Pancreas (tissue), 10 donors: ENCODE measurements around the gene DDHD1. TPM values are rescaled to one million over a fixed set of nuclear protein-coding genes. Genes with fewer than 3 reads are reported as not detected.

Experiments
- ATAC-seq, 4 donors: fragments of 200-7000 bp; cut with Tn5 transposase; one replicate each; pipeline versions ENCODE4 v1.8.0 to v1.9.1; 2020; ENCODE audit warnings: mild to moderate bottlenecking in 4 of 4, moderate library complexity in 4 of 4
- DNase-seq, 6 donors: peaks; one replicate each; pipeline ENCODE4 v3.0.0-alpha.2; 2020
- FAIRE-seq: peaks from 2 replicates; lab custom pipeline; 2012; peaks lifted over from hg19 to GRCh38; lab: Jason Lieb, UNC
- H3K27ac ChIP-seq, 4 donors: fragments of 200-600 bp; sonication (generic); 1 replicate in 3 of 4; 2 replicates in 1 of 4; pipeline versions ENCODE4 v1.5.0 to v1.8.0; 2020
- H3K27me3 ChIP-seq, 4 donors: fragments of 200-600 bp; one replicate each; pipeline ENCODE4 v1.8.0; 2021
- H3K36me3 ChIP-seq, 3 donors: fragments of 200-600 bp; sonication (generic) in 1 of 3; one replicate each; pipeline versions ENCODE4 v1.5.0 to v1.8.0; 2020 to 2021
- H3K4me1 ChIP-seq, 3 donors: fragments of 200-600 bp; one replicate each; pipeline ENCODE4 v1.8.0; 2021
- H3K4me3 ChIP-seq, 4 donors: fragments of 200-600 bp; sonication (generic) in 2 of 4; one replicate each; pipeline versions ENCODE4 v1.5.0 to v1.8.0; 2020 to 2021
- H3K9me3 ChIP-seq, 4 donors: fragments of 200-600 bp; one replicate each; pipeline ENCODE4 v1.8.0; 2021
- WGBS, 2 donors: extraction: QIAGEN DNeasy Blood & Tissue Kit; methylation state at CpG; one replicate each; pipeline ENCODE4 v1.1.7; 2013; 5-methylcytosine and 5-hydroxymethylcytosine counted together
- intact Hi-C, 3 donors: fragments of 100-400 bp; cut with DNase I; formaldehyde crosslinking; loops; one replicate each; pipeline versions ENCODE4 v1.11.1 to v1.14.2; 2022
- polyA plus RNA-seq, 2 donors: library from polyadenylated mRNA; stranded (reverse); fragments of 200-250 nt; gene quantifications; one replicate each; pipeline ENCODE4 v1.2.3, GENCODE V29; 2013
- total RNA-seq, 6 donors: library from RNA; stranded (reverse); fragmentation: NEBNext Ultra II Directional in 4 of 6; extraction: Animal tissue kit (Norgen Biotek cat#: 25700) in 4 of 6; gene quantifications; one replicate each; pipeline versions ENCODE4 v1.2.1 to v1.2.4, GENCODE V29; 2021 to 2023
- TF ChIP-seq, protein P1 (sequence below), 4 donors: fragments of 200-600 bp; sonication (generic) in 3 of 4; IDR thresholded peaks; one replicate each; pipeline versions ENCODE4 v1.5.0 to v1.8.0; 2021; ENCODE audit warnings: antibody characterized with exemption in 4 of 4
- donor health status: healthy with polysubstance abuse.
- donor health status: DM: no; HTN: no; CAD: no; lungs with moderate emphysema.
- donor health status: DM: no; HTN: no; CAD: no.
- donor health status: control.
- donor health status: control.
- donor health status: Bipolar disorder and iron deficiency.
- donor health status: DM: yes; HTN: yes; CAD: no.
- donor health status: DM: no; HTN: no; CAD: no.
- donor health status: DM: no; HTN: no; CAD: no.
- donor health status: DM: yes; HTN: yes; CAD: no.

DDHD1 gene
- total and polyA plus RNA-seq, 8 donors, result 3.5 to 6.9 (median 4.7) TPM

DNA sequence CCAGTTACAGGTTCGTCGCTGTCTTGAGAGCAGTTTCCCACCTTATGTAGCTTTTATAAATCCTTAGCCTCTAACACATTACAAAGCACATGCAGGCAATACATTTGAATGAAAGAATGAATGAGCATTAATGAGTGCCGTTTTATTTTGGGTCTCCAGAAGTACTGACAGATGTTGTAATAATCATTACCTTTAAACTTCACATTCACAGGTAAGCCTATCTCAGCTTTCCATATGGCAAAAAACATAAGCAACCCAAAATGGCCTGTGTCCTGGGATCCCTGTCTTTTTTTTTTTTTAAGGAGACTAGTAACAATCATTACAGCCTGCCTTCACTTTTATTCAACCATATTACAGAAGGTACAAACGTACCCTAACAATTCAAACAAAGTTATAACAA lies 149.3 kb downstream of the DDHD1 start:
- FAIRE-seq, result no peak
- no peak for DNase-seq
- TF ChIP-seq, protein P1, sequence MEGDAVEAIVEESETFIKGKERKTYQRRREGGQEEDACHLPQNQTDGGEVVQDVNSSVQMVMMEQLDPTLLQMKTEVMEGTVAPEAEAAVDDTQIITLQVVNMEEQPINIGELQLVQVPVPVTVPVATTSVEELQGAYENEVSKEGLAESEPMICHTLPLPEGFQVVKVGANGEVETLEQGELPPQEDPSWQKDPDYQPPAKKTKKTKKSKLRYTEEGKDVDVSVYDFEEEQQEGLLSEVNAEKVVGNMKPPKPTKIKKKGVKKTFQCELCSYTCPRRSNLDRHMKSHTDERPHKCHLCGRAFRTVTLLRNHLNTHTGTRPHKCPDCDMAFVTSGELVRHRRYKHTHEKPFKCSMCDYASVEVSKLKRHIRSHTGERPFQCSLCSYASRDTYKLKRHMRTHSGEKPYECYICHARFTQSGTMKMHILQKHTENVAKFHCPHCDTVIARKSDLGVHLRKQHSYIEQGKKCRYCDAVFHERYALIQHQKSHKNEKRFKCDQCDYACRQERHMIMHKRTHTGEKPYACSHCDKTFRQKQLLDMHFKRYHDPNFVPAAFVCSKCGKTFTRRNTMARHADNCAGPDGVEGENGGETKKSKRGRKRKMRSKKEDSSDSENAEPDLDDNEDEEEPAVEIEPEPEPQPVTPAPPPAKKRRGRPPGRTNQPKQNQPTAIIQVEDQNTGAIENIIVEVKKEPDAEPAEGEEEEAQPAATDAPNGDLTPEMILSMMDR (IDR thresholded peaks at IDR 0.05), result no peak
- ATAC-seq, result no peak
- no peaks in the 10 kb centered on the region for H3K9me3 ChIP-seq
- H3K27me3 ChIP-seq, result no peaks in the 10 kb centered on the region
- H3K27ac ChIP-seq, result no peak overlapping the region
- no peak overlapping the region for H3K4me3 ChIP-seq
- intact Hi-C loops, result no loop called here
- H3K36me3 ChIP-seq, result no peaks in the 10 kb centered on the region
- 74 to 86% methylated on average over 4 of the region's 4 CpGs for WGBS, 2 donors
- H3K4me1 ChIP-seq, result peaks cover 0 to 2% (median 0%) of the 10 kb centered on the region in 3 donors

DNA sequence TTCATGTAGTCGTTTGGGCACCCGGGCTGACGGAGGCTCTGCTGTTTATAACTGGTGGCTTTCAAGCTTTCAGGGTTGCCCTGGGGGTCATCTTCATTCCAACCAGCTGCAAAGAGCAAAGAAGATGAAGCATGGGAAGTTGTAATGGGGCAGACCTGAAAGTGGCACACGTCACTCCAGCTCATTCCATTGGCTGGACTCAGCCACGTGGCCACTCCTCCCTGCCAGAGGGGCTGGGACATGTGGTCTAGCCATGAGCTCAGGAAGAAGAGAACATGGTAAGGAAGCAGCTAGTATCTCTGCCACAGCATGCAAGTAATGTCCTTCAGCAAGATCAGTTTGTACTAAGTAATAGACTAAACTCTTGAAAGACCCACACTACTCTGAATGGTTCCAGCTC lies 150.5 kb downstream of the DDHD1 start:
- no peak for ATAC-seq
- no peaks in the 10 kb centered on the region for H3K36me3 ChIP-seq
- peaks cover 0 to 3% (median 0%) of the 10 kb centered on the region in 3 donors for H3K4me1 ChIP-seq
- intact Hi-C loops, result no loop called here
- no peak overlapping the region for H3K27ac ChIP-seq
- FAIRE-seq, result no peak
- WGBS, 2 donors, result 66 to 74% methylated on average over 5 of the region's 5 CpGs
- no peak overlapping the region for H3K4me3 ChIP-seq
- TF ChIP-seq, protein P1 (IDR thresholded peaks at IDR 0.05), result no peak
- H3K9me3 ChIP-seq, result no peaks in the 10 kb centered on the region
- no peak for DNase-seq
- H3K27me3 ChIP-seq, result no peaks in the 10 kb centered on the region

DNA sequence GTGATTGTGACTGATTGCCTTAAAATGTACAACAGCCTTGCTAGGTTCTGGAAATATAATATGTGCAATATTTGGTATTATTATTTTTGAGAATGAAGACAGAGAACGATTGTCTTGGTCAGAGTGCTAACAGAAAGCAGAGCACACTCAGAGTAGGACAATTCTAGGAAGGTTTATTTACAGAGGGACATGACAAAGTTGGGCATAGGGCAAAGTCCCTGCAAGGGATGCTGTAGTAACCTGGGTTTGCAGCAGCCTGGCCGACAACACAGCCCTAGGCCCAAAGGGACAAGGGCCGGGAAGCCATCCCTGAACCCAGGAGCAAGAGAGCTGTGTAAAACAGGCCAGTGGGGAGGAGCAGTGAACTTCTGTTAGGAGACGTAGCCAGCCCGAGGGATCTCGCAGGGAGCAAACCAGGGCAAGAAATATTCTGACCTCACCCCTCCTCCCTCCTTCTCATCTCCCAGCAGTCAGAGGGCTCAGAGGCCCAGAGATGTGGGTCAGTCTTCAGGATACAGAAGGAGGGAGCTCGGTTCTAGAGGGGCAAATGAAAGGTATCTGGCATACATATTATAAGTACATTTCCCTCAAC lies 151.2 kb downstream of the DDHD1 start:
- no peaks in the 10 kb centered on the region for H3K36me3 ChIP-seq
- ATAC-seq, result no peak
- H3K27ac ChIP-seq, result no peak overlapping the region
- H3K27me3 ChIP-seq, result no peaks in the 10 kb centered on the region
- TF ChIP-seq, protein P1 (IDR thresholded peaks at IDR 0.05), result no peak
- H3K9me3 ChIP-seq, result no peaks in the 10 kb centered on the region
- no peak overlapping the region for H3K4me3 ChIP-seq
- DNase-seq, result no peak
- intact Hi-C loops, result no loop called here
- FAIRE-seq, result no peak
- H3K4me1 ChIP-seq, result peaks cover 0 to 3% (median 0%) of the 10 kb centered on the region in 3 donors
- 66 to 73% methylated on average over 7 of the region's 7 CpGs for WGBS, 2 donors

DNA sequence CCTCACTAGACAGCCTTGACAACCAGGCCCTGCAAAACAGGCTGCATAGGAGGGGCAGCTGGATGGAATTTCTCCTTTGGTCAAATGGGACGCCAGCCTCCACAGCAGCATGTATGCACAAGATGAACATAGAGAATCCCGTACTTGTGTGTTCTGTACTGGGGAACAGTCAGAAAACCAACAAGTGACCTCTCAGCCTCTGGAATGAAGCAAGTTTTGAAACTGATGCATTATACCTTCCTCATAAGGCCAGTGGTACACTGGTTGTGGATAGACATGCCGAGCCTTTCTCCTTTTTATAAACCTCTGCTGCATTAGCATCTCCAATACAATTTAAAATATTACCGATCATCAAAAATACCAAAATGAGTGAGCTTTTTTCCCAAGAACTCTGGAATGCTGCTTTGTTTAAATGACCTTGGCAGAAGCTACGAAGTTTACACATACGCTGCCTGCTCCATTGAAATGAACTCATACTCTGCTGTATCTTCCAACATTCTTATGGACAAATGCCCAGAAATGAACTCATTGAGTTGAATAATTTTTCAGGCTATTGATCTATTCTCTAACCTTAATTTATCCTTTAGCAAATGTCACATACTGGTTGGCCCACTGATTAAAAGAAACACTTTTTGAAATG lies 154.6 kb downstream of the DDHD1 start:
- 38 to 42% methylated on average over 6 of the region's 6 CpGs for WGBS, 2 donors
- intact Hi-C loops, result no loop called here
- DNase-seq, result no peak
- peak overlapping the region in 1 of 4 donors; percentile 28 for H3K27ac ChIP-seq
- no peaks in the 10 kb centered on the region for H3K9me3 ChIP-seq
- no peaks in the 10 kb centered on the region for H3K27me3 ChIP-seq
- peaks cover 0 to 3% (median 0%) of the 10 kb centered on the region in 3 donors for H3K4me1 ChIP-seq
- no peaks in the 10 kb centered on the region for H3K36me3 ChIP-seq
- FAIRE-seq, result peak; percentile 70
- ATAC-seq, result peak; percentile 31 to 81 (median 62)
- no peak overlapping the region for H3K4me3 ChIP-seq
- TF ChIP-seq, protein P1 (IDR thresholded peaks at IDR 0.05), result no peak

DNA sequence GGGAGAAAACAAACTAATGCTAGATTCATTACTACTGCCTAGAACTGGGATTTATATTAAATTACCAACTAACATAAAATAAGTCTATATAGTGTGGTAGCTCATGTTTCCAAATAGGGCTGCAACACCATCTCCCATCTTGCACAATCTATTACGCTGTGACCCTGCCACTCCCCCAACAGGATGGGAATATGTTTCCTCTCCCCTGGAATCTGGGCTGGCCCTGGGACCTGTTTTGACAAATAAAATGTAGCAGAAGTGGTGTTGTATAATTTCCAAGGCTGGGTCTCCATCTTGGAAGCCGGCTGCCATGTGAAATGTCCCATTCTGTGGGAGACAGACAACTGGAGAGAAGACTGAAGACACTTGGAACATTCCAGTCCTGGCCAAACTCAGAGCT lies 156.6 kb downstream of the DDHD1 start:
- Histone ChIP-seq H3K9me3 (no peaks in the 10 kb centered on the region), H3K27me3 (no peaks in the 10 kb centered on the region), H3K27ac (no peak overlapping the region), H3K36me3 (no peaks in the 10 kb centered on the region), H3K4me3 (no peak overlapping the region), H3K4me1 (peaks cover 0 to 3% (median 0%) of the 10 kb centered on the region in 3 donors)
- no peak for ATAC-seq
- 91 to 93% methylated on average over 2 of the region's 2 CpGs for WGBS, 2 donors
- intact Hi-C loops, result no loop called here
- no peak for FAIRE-seq
- TF ChIP-seq, protein P1 (IDR thresholded peaks at IDR 0.05), result no peak
- DNase-seq, result no peak
